GM20000 (cell line): ENCODE measurements around the gene RANGAP1.
A peak's percentile ranks its signal among the peaks of the same experiment; 100 is the strongest.

ENCODE experiments used
- DNase-seq: peaks from one replicate; pipeline ENCODE4 v3.0.0; 2012; ENCODE audit warnings: low spot score
- CTCF ChIP-seq: IDR thresholded peaks from 2 replicates; pipeline ENCODE4 v1.5.1; 2012; ENCODE audit warnings: mild to moderate bottlenecking, control low read depth; ENCODE audit errors: extremely low read depth, missing control alignments

RANGAP1 gene

GRCh38 chr22:41216984-41217383 is 69.0 kb downstream of the RANGAP1 start:
- TF ChIP-seq CTCF, result no peak
- DNase-seq, result no peak

GRCh38 chr22:41215926-41216325 is 70.1 kb downstream of the RANGAP1 start:
- no peak for DNase-seq
- TF ChIP-seq CTCF, result no peak

GRCh38 chr22:41215409-41215808 is 70.6 kb downstream of the RANGAP1 start:
- no peak for DNase-seq
- TF ChIP-seq CTCF, result no peak

GRCh38 chr22:41206719-41207118 is 79.3 kb downstream of the RANGAP1 start:
- TF ChIP-seq CTCF, result no peak
- no peak for DNase-seq

- DNase-seq, result peak; percentile 98
- TF ChIP-seq CTCF, result no peak
Observed at GRCh38 chr22:41204992-41205900, 80.7 kb downstream of the RANGAP1 start, which contains the start of gene L3MBTL2. Gene L3MBTL2 (plus strand): TSS chr22:41205312. CDS start chr22:41205363, 51 bp downstream.

GRCh38 chr22:41204066-41204465 is 81.9 kb downstream of the RANGAP1 start:
- no peak for DNase-seq
- TF ChIP-seq CTCF, result no peak

GRCh38 chr22:41203118-41203517 is 82.9 kb downstream of the RANGAP1 start:
- DNase-seq, result no peak
- no peak for TF ChIP-seq CTCF
